ENCODE measurements around the gene SDHB.

DNA sequence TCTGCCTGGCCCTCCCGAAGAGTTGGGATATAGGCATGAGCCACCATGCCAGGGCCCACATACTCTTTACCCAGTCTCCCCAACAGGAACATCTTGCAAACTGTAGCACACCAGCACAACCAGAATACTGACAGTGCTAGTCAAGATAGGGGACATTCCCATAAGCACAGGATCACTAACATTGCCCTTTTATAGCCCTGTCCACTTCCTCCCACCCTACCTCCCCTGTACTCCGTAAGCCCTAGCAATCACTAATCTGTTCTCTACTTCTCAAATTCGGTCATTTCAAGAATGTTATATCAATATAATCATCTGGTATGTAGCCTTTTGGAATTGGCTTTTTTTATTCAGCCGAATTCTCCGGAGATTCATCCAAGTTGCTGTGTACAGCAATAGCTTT lies 5.9 kb downstream of the SDHB start:
- TF ChIP-seq, protein P1, sequence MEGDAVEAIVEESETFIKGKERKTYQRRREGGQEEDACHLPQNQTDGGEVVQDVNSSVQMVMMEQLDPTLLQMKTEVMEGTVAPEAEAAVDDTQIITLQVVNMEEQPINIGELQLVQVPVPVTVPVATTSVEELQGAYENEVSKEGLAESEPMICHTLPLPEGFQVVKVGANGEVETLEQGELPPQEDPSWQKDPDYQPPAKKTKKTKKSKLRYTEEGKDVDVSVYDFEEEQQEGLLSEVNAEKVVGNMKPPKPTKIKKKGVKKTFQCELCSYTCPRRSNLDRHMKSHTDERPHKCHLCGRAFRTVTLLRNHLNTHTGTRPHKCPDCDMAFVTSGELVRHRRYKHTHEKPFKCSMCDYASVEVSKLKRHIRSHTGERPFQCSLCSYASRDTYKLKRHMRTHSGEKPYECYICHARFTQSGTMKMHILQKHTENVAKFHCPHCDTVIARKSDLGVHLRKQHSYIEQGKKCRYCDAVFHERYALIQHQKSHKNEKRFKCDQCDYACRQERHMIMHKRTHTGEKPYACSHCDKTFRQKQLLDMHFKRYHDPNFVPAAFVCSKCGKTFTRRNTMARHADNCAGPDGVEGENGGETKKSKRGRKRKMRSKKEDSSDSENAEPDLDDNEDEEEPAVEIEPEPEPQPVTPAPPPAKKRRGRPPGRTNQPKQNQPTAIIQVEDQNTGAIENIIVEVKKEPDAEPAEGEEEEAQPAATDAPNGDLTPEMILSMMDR (IDR thresholded peaks at IDR 0.05; ENCODE audit: insufficient read depth, low read length, poor library complexity, severe bottlenecking), result no peak
- no peak for TF ChIP-seq EZH2phosphoT487 (conservative IDR thresholded peaks at IDR 0.05; ENCODE audit: low read length)
